Choroid plexus epithelial cell (primary cell): ENCODE measurements around the gene TECPR1.

ENCODE experiments used
- DNase-seq: peaks from one replicate; pipeline ENCODE4 v3.0.0-alpha.2; 2010; ENCODE audit warnings: low read depth
- H3K4me3 ChIP-seq: 2 replicates; pipeline ENCODE4 v1.5.1; 2011; ENCODE audit warnings: low read depth, mild to moderate bottlenecking, control low read depth, low read length, moderate library complexity
- CTCF ChIP-seq: conservative IDR thresholded peaks from 2 replicates; pipeline ENCODE4 v1.5.1; 2011; ENCODE audit warnings: low read depth, mild to moderate bottlenecking, control low read depth, inconsistent platforms, low read length, moderate library complexity

The TECPR1 gene

GRCh38 chr7:98200364-98200763 lies 51.7 kb downstream of the TECPR1 start:
- TF ChIP-seq CTCF, result no peak
- no peak for DNase-seq
- H3K4me3 ChIP-seq, result no peak overlapping the region

- TF ChIP-seq CTCF, result no peak
- DNase-seq, result peak; percentile 67
- no peak overlapping the region for H3K4me3 ChIP-seq
Measured at GRCh38 chr7:98199131-98199530, 52.9 kb downstream of the TECPR1 start.

- TF ChIP-seq CTCF, result no peak
- no peak overlapping the region for H3K4me3 ChIP-seq
Measured at GRCh38 chr7:98196706-98197605, 55.1 kb downstream of the TECPR1 start.

GRCh38 chr7:98194672-98195457 lies 57.2 kb downstream of the TECPR1 start:
- no peak for TF ChIP-seq CTCF
- peak; percentile 22 for DNase-seq
- H3K4me3 ChIP-seq, result no peak overlapping the region

More at GRCh38 chr7:98196706-98197605, 55.1 kb downstream of the TECPR1 start:
- DNase-seq, result no peak

- no peak for DNase-seq
- H3K4me3 ChIP-seq, result no peak overlapping the region
- no peak for TF ChIP-seq CTCF
Measured at GRCh38 chr7:98194186-98194585, 57.8 kb downstream of the TECPR1 start.

GRCh38 chr7:98193474-98194180 lies 58.4 kb downstream of the TECPR1 start:
- H3K4me3 ChIP-seq, result no peak overlapping the region
- no peak for TF ChIP-seq CTCF
- no peak for DNase-seq
